Fibroblast of villous mesenchyme (primary cell): ENCODE results near the gene BCAT1. TPM values are rescaled to one million over a fixed set of nuclear protein-coding genes. Genes with fewer than 3 reads are reported as not detected.

ENCODE experiments used
- DNase-seq: peaks from one replicate; pipeline ENCODE4 v3.0.0-alpha.2; 2010; ENCODE audit warnings: low read depth
- H3K4me3 ChIP-seq: 2 replicates; pipeline ENCODE4 v1.5.1; 2011; ENCODE audit warnings: low read depth, mild to moderate bottlenecking, low read length
- total RNA-seq: library from RNA; depleted of rRNA; stranded (reverse); fragments of >200 nt; gene quantifications from 2 replicates; pipeline ENCODE4 v1.2.3, GENCODE V29; 2012
- TF ChIP-seq, protein P1 (sequence below): IDR thresholded peaks from 2 replicates; pipeline ENCODE4 v1.5.1; 2012; ENCODE audit warnings: low read depth, mild to moderate bottlenecking, low read length; ENCODE audit not compliant: insufficient read depth

Gene BCAT1
- total RNA-seq, 1 donor: 199 TPM

- DNase-seq: no peak
- TF ChIP-seq, protein P1, sequence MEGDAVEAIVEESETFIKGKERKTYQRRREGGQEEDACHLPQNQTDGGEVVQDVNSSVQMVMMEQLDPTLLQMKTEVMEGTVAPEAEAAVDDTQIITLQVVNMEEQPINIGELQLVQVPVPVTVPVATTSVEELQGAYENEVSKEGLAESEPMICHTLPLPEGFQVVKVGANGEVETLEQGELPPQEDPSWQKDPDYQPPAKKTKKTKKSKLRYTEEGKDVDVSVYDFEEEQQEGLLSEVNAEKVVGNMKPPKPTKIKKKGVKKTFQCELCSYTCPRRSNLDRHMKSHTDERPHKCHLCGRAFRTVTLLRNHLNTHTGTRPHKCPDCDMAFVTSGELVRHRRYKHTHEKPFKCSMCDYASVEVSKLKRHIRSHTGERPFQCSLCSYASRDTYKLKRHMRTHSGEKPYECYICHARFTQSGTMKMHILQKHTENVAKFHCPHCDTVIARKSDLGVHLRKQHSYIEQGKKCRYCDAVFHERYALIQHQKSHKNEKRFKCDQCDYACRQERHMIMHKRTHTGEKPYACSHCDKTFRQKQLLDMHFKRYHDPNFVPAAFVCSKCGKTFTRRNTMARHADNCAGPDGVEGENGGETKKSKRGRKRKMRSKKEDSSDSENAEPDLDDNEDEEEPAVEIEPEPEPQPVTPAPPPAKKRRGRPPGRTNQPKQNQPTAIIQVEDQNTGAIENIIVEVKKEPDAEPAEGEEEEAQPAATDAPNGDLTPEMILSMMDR: no peak
- H3K4me3 ChIP-seq: no peak overlapping the region
Measured at GRCh38 chr12:24900196-24900595, 48.7 kb downstream of the BCAT1 start.

DNA sequence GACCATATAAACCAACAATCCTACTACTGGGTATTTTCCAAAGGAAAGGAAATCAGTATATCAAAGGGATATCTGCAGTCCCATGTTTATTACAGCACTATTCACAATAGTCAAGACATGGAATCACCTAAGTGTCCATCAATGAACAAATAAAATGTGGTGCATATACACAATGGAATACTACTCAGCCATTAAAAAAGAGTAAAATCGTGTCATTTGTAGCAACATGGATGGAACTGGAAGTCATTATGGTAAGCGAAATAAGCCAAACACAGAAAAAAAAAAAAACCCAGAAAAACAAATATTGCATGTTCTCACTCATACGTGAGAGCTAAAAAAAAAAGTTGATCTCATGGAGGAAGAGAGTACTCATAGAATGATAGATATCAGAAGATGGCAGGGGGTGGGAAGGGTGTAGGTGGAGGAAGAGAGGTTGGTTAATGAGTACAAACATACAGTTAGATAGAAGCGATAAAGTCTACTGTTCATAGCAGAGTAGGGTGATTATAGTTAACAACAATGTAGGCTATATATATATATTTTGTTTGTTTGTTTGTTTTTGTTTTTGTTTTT lies 49.3 kb downstream of the BCAT1 start:
- TF ChIP-seq, protein P1: no peak
- no peak overlapping the region for H3K4me3 ChIP-seq
- DNase-seq: no peak

DNA sequence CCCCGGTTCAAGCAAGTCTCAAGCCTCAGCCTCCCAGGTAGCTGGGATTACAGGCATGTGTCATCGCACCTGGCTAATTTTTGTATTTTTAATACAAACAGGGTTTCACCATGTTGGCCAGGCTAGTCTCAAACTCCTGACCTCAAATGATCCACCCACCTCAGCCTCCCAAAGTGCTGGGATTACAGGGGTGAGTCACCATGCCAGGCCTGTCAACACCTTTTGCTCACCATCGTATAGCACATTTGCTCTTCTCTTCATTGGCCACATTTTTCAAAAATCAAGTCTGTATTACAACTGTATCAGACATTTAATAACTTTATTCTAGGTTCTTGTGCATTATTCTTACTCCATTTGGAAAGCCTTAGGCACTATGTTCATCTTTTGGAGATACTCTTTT lies 50.3 kb downstream of the BCAT1 start:
- TF ChIP-seq, protein P1: no peak
- DNase-seq: no peak
- no peak overlapping the region for H3K4me3 ChIP-seq

DNA sequence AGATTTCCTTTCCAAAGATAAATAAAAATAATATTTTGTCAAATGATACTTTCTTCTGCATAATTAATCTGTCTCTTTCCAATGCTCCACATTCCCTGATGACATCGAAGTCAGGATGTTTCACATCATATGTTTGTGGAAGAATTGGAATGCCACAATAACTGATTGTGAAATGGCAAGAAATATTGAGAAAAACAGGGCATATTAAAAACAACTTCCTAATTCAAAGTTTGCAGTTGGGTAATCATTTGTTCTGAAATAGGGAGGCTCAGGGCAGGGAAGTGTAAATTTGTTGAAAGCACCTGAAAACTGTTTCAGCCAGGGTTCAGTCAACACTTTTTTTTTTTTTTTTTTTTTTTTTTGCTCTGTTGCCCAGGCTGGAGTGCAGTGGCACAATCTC lies 50.7 kb downstream of the BCAT1 start:
- TF ChIP-seq, protein P1: no peak
- no peak overlapping the region for H3K4me3 ChIP-seq
- DNase-seq: peak; percentile 68

GRCh38 chr12:24896171-24896570 lies 52.7 kb downstream of the BCAT1 start:
- no peak for DNase-seq
- TF ChIP-seq, protein P1: no peak
- no peak overlapping the region for H3K4me3 ChIP-seq

DNA sequence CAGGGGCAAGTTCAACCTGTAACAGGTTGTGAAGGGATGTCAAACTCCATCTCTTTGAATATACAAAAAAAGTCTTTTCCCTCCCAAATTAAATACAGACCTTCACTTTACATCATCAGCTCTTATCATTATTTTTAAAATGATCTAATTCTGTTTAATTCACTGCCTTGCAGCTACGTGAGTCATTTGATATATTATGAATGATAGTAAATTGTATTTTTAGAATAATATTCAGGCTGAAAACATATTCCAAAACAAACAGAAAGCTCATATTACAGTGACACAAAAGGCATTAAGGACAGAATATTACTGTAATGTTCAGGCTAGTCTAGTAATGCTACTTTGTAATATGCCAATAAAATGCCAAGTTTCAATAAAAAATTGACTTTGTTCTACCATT lies 53.3 kb downstream of the BCAT1 start:
- no peak for DNase-seq
- no peak overlapping the region for H3K4me3 ChIP-seq
- TF ChIP-seq, protein P1: no peak

DNA sequence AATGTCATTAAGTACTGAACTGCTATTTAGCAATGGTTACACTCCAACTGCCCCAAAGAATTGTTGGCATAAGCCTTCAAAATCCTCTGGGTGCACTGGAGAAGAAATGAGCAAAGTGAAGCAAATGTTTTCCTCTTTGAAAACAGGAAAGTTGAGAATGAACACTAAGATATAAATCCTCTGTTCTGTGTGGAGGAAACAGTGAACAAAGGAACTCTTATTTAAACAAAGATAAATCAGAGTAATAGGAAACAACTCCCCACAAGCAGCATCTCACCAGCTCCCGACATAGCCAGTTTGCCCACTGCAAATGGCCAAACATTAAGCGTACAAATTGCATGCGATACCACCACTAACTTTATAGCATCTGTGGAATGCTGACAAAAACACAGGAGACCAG lies 54.0 kb downstream of the BCAT1 start:
- no peak for DNase-seq
- H3K4me3 ChIP-seq: no peak overlapping the region
- TF ChIP-seq, protein P1: no peak
